GM19324 (cell line): Measurements from ENCODE around the gene CTRB1.
A peak's percentile ranks its signal among the peaks of the same experiment; 100 is the strongest.
"Not testable (repeated sequence)": the region's sequence is repeated elsewhere in the genome, so short reads cannot be mapped to it uniquely, and the experiment has no call there.

Experiments
- ATAC-seq: cut with Tn5 transposase; IDR thresholded peaks from one replicate; pipeline ENCODE4 v1.9.1; 2021; ENCODE audit warnings: mild to moderate bottlenecking, moderate library complexity; ENCODE audit not compliant: unreplicated experiment, low FRiP score

The CTRB1 gene

GRCh38 chr16:75264999-75265910, 46.5 kb downstream of the CTRB1 start:
- ATAC-seq, result peak; percentile 32

- peak; percentile 71 for ATAC-seq
Measured at GRCh38 chr16:75265911-75266701, 47.3 kb downstream of the CTRB1 start.

GRCh38 chr16:75266738-75267630, 48.2 kb downstream of the CTRB1 start:
- no peak for ATAC-seq

GRCh38 chr16:75267631-75268264, 49.0 kb downstream of the CTRB1 start:
- no peak for ATAC-seq

- not testable (repeated sequence) for ATAC-seq
Measured at GRCh38 chr16:75269358-75269757, 50.6 kb downstream of the CTRB1 start.

GRCh38 chr16:75271441-75272096, 52.8 kb downstream of the CTRB1 start:
- ATAC-seq, result no peak

GRCh38 chr16:75272097-75272551, 53.3 kb downstream of the CTRB1 start:
- no peak for ATAC-seq

GRCh38 chr16:75272629-75273028, 53.8 kb downstream of the CTRB1 start:
- not testable (repeated sequence) for ATAC-seq

GRCh38 chr16:75273054-75273925, 54.5 kb downstream of the CTRB1 start:
- ATAC-seq, result no peak
